Panc1 (cell line): Measurements from ENCODE around the gene MPPED1. TPM values are rescaled to one million over a fixed set of nuclear protein-coding genes. Genes with fewer than 3 reads are reported as not detected.

Experiments used
- ATAC-seq: fragments of 200-7000 bp; cut with Tn5 transposase; 2 replicates; pipeline ENCODE4 v1.9.1; 2020; ENCODE audit warnings: mild to moderate bottlenecking, moderate library complexity
- BruUV-seq: library from RNA; stranded (reverse); fragments of 400-500 nt; replicated peaks from 2 replicates; lab custom pipeline; 2021; lab: Mats Ljungman, UMichigan
- CTCF ChIA-PET: fragments of 300-600 bp; sonication (Branson Sonifier 250); formaldehyde crosslinking; loops from one replicate; lab custom pipeline; 2022; ENCODE audit warnings: antibody characterized with exemption; lab: Charles Lee
- POLR2A ChIA-PET: fragments of 300-600 bp; sonication (Branson Sonifier 250); formaldehyde crosslinking; loops from one replicate; lab custom pipeline; 2022; ENCODE audit warnings: antibody characterized with exemption; lab: Charles Lee
- DNase-seq: peaks from one replicate; pipeline ENCODE4 v3.0.0-alpha.2; 2010; ENCODE audit warnings: low read depth, low spot score
- H3K27ac ChIP-seq: 2 replicates; pipeline ENCODE4 v1.5.1; 2011; ENCODE audit warnings: mild to moderate bottlenecking, low read length, inconsistent platforms
- H3K27me3 ChIP-seq: fragments of 200-500 bp; sonication (Bioruptor generic); 2 replicates; pipeline ENCODE4 v1.6.0; 2014; ENCODE audit warnings: low read length, inconsistent platforms; ENCODE audit not compliant: control insufficient read depth, insufficient read depth
- H3K36me3 ChIP-seq: fragments of 200-500 bp; sonication (Bioruptor generic); 2 replicates; pipeline ENCODE4 v1.5.1; 2014; ENCODE audit warnings: inconsistent platforms, mild to moderate bottlenecking, low read length, moderate library complexity; ENCODE audit not compliant: control insufficient read depth, insufficient read depth
- H3K4me1 ChIP-seq: 2 replicates; pipeline ENCODE4 v1.5.1; 2011; ENCODE audit warnings: inconsistent platforms, mild to moderate bottlenecking, low read length, moderate library complexity; ENCODE audit not compliant: control insufficient read depth, insufficient read depth
- H3K4me3 ChIP-seq, 2 experiments: 2 replicates each; pipeline ENCODE4 v1.5.1; 2011 to 2012; ENCODE audit warnings: low read depth in 2 of 2, low read length in 2 of 2, mild to moderate bottlenecking in 2 of 2, inconsistent platforms in 1 of 2, moderate library complexity in 1 of 2
- H3K9me3 ChIP-seq: fragments of 200-500 bp; sonication (Bioruptor generic); 2 replicates; pipeline ENCODE4 v1.5.1; 2014; ENCODE audit warnings: low read depth, mild to moderate bottlenecking, inconsistent platforms, low read length, moderate library complexity; ENCODE audit not compliant: control insufficient read depth, insufficient read depth
- CTCF ChIP-seq: fragments of 450-650 bp; IDR thresholded peaks from 2 replicates; pipeline ENCODE4 v1.5.1; 2017; ENCODE audit warnings: mild to moderate bottlenecking
- POLR2AphosphoS5 ChIP-seq: IDR thresholded peaks from 2 replicates; pipeline ENCODE4 v1.6.1; 2012; ENCODE audit warnings: mild to moderate bottlenecking, low read depth, low read length, moderate library complexity
- SIN3A ChIP-seq: IDR thresholded peaks from 2 replicates; pipeline ENCODE4 v1.6.1; 2012; ENCODE audit warnings: low read depth, mild to moderate bottlenecking, low read length, moderate library complexity, borderline replicate concordance; ENCODE audit not compliant: insufficient read depth
- TCF7L2 ChIP-seq: IDR thresholded peaks from 2 replicates; pipeline ENCODE4 v1.6.1; 2011; ENCODE audit warnings: mild to moderate bottlenecking, low read depth, low read length, inconsistent platforms
- in situ Hi-C: cut with HindIII; loops from 2 replicates; pipeline ENCODE4 v1.10.0; 2016; ENCODE audit warnings: low sequenced_read_pairs, low pct_unique_long_range_greater_than_20kb
- intact Hi-C: fragments of 100-400 bp; cut with micrococcal nuclease; formaldehyde crosslinking; loops from one replicate; pipeline ENCODE4 v1.10.0; 2022; ENCODE audit not compliant: unreplicated experiment
- total RNA-seq: library from RNA; stranded (reverse); gene quantifications from one replicate; pipeline ENCODE4 v1.2.1, GENCODE V29; 2021; ENCODE audit not compliant: unreplicated experiment
- TF ChIP-seq, protein P1 (sequence below), 2 experiments: IDR thresholded peaks; 2 replicates each; pipeline ENCODE4 v1.6.1; 2011 to 2012; ENCODE audit warnings: low read depth in 2 of 2, control low read depth in 1 of 2, low read length in 1 of 2, mild to moderate bottlenecking in 1 of 2, moderate library complexity in 1 of 2; ENCODE audit not compliant: insufficient read depth in 1 of 2

MPPED1 gene
- total RNA-seq, 1 experiment from 2014 or later = not detected

GRCh38 chr22:43516996-43517635 lies 105.3 kb downstream of the MPPED1 start:
- no peaks in the 10 kb centered on the region for H3K9me3 ChIP-seq
- H3K4me3 ChIP-seq = no peak overlapping the region
- no TSS peak for BruUV-seq
- no peak for TF ChIP-seq CTCF
- TF ChIP-seq POLR2AphosphoS5 = no peak
- TF ChIP-seq SIN3A = no peak
- TF ChIP-seq, protein P1, sequence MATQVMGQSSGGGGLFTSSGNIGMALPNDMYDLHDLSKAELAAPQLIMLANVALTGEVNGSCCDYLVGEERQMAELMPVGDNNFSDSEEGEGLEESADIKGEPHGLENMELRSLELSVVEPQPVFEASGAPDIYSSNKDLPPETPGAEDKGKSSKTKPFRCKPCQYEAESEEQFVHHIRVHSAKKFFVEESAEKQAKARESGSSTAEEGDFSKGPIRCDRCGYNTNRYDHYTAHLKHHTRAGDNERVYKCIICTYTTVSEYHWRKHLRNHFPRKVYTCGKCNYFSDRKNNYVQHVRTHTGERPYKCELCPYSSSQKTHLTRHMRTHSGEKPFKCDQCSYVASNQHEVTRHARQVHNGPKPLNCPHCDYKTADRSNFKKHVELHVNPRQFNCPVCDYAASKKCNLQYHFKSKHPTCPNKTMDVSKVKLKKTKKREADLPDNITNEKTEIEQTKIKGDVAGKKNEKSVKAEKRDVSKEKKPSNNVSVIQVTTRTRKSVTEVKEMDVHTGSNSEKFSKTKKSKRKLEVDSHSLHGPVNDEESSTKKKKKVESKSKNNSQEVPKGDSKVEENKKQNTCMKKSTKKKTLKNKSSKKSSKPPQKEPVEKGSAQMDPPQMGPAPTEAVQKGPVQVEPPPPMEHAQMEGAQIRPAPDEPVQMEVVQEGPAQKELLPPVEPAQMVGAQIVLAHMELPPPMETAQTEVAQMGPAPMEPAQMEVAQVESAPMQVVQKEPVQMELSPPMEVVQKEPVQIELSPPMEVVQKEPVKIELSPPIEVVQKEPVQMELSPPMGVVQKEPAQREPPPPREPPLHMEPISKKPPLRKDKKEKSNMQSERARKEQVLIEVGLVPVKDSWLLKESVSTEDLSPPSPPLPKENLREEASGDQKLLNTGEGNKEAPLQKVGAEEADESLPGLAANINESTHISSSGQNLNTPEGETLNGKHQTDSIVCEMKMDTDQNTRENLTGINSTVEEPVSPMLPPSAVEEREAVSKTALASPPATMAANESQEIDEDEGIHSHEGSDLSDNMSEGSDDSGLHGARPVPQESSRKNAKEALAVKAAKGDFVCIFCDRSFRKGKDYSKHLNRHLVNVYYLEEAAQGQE (IDR thresholded peaks at IDR 0.05; ENCODE audit: insufficient read depth in 1 of 2, low read depth in 2 of 2, low read length in 1 of 2) = no peak
- TF ChIP-seq TCF7L2 = no peak
- ATAC-seq (no peak), DNase-seq (no peak)
- no peaks in the 10 kb centered on the region for H3K27me3 ChIP-seq
- ChIA-PET POLR2A (no interaction called here), CTCF (no interaction called here)
- no peaks in the 10 kb centered on the region for H3K4me1 ChIP-seq
- no peak overlapping the region for H3K27ac ChIP-seq
- intact Hi-C loops (no loop called here), in situ Hi-C loops (no loop called here)
- H3K36me3 ChIP-seq = no peaks in the 10 kb centered on the region

GRCh38 chr22:43520632-43521039 lies 108.8 kb downstream of the MPPED1 start:
- CTCF ChIA-PET = no interaction called here
- H3K4me3 ChIP-seq = no peak overlapping the region
- H3K36me3 ChIP-seq = no peaks in the 10 kb centered on the region
- intact Hi-C loops (no loop called here), in situ Hi-C loops (no loop called here)
- POLR2A ChIA-PET = no interaction called here
- ATAC-seq = no peak
- H3K9me3 ChIP-seq = no peaks in the 10 kb centered on the region
- H3K27me3 ChIP-seq = no peaks in the 10 kb centered on the region
- H3K4me1 ChIP-seq = no peaks in the 10 kb centered on the region
- H3K27ac ChIP-seq = no peak overlapping the region
- BruUV-seq = no TSS peak
- no peak for DNase-seq
- TF ChIP-seq, protein P1 (IDR thresholded peaks at IDR 0.05; ENCODE audit: insufficient read depth in 1 of 2, low read depth in 2 of 2, low read length in 1 of 2) = no peak
- TF ChIP-seq POLR2AphosphoS5 (no peak), CTCF (no peak), TCF7L2 (no peak), SIN3A (no peak)
